ENCODE data around the gene L3MBTL1. TPM values are rescaled to one million over a fixed set of nuclear protein-coding genes. Genes with fewer than 3 reads are reported as not detected.
A peak's percentile ranks its signal among the peaks of the same experiment; 100 is the strongest.

Gene L3MBTL1
- total RNA-seq, 1 donor from 2014 or later = 13.1 TPM

GRCh38 chr20:43537921-43538877 is 30.7 kb downstream of the L3MBTL1 start:
- peaks cover 6 to 25% of the 10 kb centered on the region in 2 donors for H3K36me3 ChIP-seq
- no peak overlapping the region for H3K27ac ChIP-seq
- no peaks in the 10 kb centered on the region for H3K9me3 ChIP-seq
- peak; percentile 57 to 84 (median 80) for TF ChIP-seq CTCF (IDR thresholded peaks at IDR 0.05)
- no peaks in the 10 kb centered on the region for H3K4me1 ChIP-seq
- DNase-seq (ENCODE audit: low spot score in 2 of 2) = peak in 1 of 2 donors; percentile 72
- H3K4me3 ChIP-seq = no peak overlapping the region
- no peaks in the 10 kb centered on the region for H3K27me3 ChIP-seq
- intact Hi-C loops (cut with DNase I) = loop anchor here (1.0 kb wide), 1 partner anchor 542 kb away; no protein-coding TSS in a partner anchor

GRCh38 chr20:43538878-43539700 is 31.6 kb downstream of the L3MBTL1 start:
- H3K36me3 ChIP-seq = peaks cover 6 to 25% of the 10 kb centered on the region in 2 donors
- intact Hi-C loops (cut with DNase I) = loop anchor here (1.0 kb wide), 1 partner anchor 541 kb away; no protein-coding TSS in a partner anchor
- H3K9me3 ChIP-seq = no peaks in the 10 kb centered on the region
- no peak for TF ChIP-seq CTCF (IDR thresholded peaks at IDR 0.05)
- no peak overlapping the region for H3K27ac ChIP-seq
- H3K4me1 ChIP-seq = no peaks in the 10 kb centered on the region
- no peak overlapping the region for H3K4me3 ChIP-seq
- no peak for DNase-seq (ENCODE audit: low spot score in 2 of 2)
- no peaks in the 10 kb centered on the region for H3K27me3 ChIP-seq

- H3K4me3 ChIP-seq = no peak overlapping the region
- H3K36me3 ChIP-seq = peaks cover 6 to 21% of the 10 kb centered on the region in 2 donors
- no peaks in the 10 kb centered on the region for H3K9me3 ChIP-seq
- no peaks in the 10 kb centered on the region for H3K27me3 ChIP-seq
- intact Hi-C loops (cut with DNase I) = no loop called here
- no peaks in the 10 kb centered on the region for H3K4me1 ChIP-seq
- TF ChIP-seq CTCF (IDR thresholded peaks at IDR 0.05) = no peak
- no peak for DNase-seq (ENCODE audit: low spot score in 2 of 2)
- H3K27ac ChIP-seq = no peak overlapping the region
Observed at GRCh38 chr20:43539975-43540672, 32.6 kb downstream of the L3MBTL1 start.

GRCh38 chr20:43540673-43541060 is 33.2 kb downstream of the L3MBTL1 start:
- TF ChIP-seq CTCF (IDR thresholded peaks at IDR 0.05) = no peak
- peaks cover 3 to 17% of the 10 kb centered on the region in 2 donors for H3K36me3 ChIP-seq
- intact Hi-C loops (cut with DNase I) = no loop called here

GRCh38 chr20:43541214-43541613 is 33.7 kb downstream of the L3MBTL1 start:
- TF ChIP-seq CTCF (IDR thresholded peaks at IDR 0.05) = no peak
- intact Hi-C loops (cut with DNase I) = no loop called here
- Histone ChIP-seq H3K27ac (no peak overlapping the region), H3K9me3 (no peaks in the 10 kb centered on the region), H3K27me3 (no peaks in the 10 kb centered on the region), H3K4me3 (no peak overlapping the region), H3K36me3 (peaks cover 0 to 11% of the 10 kb centered on the region in 2 donors), H3K4me1 (no peaks in the 10 kb centered on the region)
- DNase-seq (ENCODE audit: low spot score in 2 of 2) = no peak

More at GRCh38 chr20:43540673-43541060, 33.2 kb downstream of the L3MBTL1 start:
- DNase-seq (ENCODE audit: low spot score in 2 of 2) = no peak
- H3K4me1 ChIP-seq = no peaks in the 10 kb centered on the region
- H3K9me3 ChIP-seq = no peaks in the 10 kb centered on the region
- no peaks in the 10 kb centered on the region for H3K27me3 ChIP-seq
- no peak overlapping the region for H3K4me3 ChIP-seq
- no peak overlapping the region for H3K27ac ChIP-seq
